ENCODE results near the gene ATP11A.

The ATP11A gene

DNA sequence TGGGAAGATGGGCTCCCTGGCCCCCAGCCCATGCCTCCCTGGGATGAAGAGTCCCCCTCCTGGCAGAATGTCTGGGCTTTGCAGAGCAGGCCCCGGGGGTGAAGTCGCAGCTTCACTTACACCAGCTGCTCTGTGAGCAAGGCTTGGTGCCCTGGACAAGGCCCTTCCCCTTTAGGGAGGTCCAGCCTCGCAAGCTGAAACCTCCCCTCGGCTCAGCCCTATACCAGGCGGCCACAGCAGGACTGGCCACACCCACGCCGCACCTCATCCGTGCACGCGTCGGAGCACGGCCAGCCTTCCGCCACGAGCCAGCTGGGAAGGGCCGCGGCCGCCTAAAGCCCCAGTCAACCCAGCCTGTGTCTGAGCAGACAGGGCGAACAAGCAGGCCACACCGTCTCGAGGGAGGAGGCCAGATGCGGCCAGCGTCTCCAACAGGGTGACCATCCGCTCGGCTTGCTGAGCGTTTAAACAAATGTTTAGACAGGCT is 196.0 kb downstream of the ATP11A start:
- DNase-seq, result peak; percentile 68

DNA sequence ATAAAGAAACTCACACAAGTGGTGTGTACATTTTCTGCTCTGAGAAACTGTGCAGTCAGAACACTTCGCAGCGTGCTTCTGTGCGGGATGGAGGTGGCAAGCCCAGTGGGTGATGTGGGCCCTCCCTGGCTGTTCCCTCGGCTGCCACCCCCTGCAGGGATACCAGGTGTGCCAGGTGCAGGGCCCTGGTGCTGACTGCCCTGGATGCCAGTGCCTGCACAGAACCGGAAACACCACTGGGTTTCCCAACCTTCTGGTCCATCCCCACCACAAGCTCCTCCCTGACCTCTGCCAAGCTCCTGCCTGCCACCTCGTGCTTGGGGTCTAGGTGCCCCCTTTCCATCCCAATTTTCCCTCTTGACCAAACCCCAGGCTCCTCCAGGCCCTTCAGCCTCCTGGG is 197.3 kb downstream of the ATP11A start:
- DNase-seq, result no peak

DNA sequence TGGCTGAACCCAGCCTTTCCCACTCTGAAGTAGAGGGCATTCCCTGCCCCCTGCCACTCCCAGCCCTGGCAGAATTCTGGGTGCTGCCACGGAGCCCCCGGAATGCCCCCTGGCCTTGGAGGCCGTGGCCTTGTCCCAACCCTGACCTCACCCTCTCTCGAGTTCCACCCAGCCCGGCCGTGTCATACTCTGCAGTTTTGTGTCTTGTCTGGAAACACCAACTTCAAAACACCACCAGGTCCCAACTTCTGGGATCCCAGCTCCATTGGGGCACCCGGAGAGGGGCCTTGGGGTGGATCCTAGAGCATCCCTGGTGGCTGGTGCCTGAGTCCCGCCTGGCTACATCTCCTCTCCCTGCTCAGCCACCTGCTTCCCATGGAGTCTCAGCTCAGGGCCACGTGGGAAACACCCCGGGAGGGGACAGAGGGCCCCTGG is 197.7 kb downstream of the ATP11A start:
- no peak for DNase-seq

DNA sequence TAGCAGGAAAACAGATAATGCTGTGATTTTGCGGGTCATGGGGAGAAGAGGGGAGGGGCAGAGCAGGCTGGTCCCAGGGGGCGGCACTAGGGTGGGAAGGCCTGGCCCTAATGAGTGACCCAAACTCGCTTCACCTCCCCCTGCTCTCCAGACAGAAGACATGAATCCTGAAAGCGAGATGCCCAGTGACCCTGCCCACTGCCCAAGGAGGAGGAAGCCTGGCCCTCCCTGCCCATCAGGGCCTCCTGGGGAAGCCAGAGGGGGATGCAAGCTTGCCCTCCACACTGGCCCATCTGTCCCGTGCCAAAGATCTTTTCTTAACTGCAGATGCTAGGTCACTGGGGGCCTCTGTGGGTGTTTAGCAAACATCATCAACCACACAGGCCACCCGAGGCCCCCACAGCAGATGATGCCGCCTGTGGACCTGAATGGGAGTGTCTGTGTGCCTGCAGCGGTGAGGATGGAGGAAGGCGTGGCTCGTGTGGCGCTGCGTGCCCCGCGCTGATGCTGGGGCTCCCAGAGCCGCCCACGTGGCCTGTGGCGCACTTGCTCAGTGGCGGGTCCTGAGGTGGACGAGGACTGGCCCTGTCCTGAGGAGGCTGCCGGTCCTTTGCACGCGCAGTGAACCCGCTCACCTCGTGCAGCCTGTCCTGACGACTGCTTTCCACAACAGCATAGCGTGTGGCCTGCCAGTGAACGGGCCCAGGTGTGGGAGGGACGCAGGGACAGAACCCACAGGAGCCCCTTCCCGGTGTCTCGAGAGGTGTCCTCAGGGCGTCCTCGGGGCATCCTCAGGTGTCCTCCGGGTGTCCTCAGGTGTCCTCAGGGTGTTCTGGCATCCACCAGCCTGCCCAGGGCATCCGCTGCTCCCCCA is 198.6 kb downstream of the ATP11A start:
- DNase-seq, result no peak

DNA sequence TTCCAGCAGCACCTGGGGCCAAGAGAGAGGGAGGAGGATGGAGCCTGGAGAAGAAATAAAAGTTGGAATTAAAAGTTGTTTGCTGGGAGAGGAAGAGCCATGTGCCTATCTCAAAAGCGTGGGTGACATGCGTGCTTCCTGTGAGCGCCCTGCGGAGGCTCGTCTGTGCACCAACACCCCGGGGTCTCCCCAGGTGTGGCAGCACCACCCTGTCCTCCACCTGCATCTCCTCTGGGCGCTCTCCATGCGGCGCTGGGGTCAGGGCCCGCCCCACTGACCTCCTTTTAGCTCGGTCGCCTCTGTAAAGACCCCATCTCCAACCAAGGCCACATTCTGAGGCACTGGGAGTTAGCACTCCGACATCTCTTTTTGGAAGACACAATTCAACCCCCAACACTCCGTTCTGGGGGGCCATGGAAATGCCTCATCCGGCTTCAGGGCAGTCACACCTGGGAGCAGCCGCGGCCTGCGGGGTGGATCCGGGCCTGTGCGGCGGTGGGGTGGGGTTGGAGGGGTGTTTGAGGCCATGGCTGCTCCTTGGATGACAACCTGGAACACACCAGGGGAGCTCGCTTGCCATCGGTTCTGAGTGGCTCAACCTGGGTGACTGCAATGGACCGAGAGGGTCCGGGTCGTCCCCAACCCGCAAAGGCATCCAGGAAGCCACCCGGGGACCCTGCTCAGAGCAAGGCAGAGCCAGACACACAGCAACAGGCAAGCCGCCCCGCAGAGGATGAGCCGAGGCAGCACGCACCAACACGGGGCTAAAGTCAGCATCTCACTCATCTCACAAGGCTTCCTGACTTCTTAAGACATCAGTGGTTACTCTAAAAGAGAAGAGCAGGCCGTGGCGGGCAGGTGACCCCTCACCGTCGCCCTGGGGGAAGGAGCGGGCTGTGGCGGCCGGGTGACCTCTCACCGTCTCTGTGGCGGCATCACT is 199.8 kb downstream of the ATP11A start:
- DNase-seq, result no peak

DNA sequence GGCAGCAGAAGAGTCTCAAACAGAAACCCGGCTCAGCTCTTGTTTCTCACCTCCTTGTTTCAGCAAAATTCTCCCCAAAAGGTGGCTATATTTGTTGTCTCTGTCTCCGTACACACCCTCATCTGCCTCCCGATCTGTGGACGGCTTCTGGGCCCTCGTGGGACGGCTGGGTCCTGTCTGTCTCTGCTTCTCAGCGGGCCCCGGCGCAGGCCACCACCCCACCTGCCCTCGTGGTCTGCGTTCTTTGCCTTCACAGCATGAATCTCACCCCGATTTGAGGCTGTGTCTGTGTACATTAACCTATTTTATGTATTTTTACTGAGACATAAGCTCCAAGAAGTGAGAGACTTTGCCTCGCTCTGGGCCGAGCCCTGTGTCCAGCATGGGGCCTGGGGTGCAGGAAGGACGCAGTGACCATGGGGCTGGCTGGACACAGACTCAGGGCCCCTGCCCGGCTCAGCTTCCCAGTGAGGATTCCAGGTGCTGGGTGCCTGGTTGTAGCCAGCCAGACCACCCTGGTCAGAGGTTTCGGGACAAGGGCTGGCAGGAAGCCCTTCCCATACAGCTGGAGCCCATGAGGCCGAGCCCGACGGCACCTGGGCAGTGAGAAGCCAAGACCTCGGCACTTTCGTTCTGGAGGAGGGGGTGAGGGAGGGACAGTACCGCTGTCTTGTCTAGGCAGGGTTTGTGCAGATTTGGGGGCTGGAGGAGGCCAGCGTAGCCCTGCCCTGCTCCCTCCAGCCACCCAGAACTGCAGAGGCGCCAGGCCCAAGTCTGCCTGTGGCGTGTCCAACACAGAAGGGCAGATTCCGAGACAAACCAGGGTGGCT is 200.7 kb downstream of the ATP11A start:
- no peak for DNase-seq

DNA sequence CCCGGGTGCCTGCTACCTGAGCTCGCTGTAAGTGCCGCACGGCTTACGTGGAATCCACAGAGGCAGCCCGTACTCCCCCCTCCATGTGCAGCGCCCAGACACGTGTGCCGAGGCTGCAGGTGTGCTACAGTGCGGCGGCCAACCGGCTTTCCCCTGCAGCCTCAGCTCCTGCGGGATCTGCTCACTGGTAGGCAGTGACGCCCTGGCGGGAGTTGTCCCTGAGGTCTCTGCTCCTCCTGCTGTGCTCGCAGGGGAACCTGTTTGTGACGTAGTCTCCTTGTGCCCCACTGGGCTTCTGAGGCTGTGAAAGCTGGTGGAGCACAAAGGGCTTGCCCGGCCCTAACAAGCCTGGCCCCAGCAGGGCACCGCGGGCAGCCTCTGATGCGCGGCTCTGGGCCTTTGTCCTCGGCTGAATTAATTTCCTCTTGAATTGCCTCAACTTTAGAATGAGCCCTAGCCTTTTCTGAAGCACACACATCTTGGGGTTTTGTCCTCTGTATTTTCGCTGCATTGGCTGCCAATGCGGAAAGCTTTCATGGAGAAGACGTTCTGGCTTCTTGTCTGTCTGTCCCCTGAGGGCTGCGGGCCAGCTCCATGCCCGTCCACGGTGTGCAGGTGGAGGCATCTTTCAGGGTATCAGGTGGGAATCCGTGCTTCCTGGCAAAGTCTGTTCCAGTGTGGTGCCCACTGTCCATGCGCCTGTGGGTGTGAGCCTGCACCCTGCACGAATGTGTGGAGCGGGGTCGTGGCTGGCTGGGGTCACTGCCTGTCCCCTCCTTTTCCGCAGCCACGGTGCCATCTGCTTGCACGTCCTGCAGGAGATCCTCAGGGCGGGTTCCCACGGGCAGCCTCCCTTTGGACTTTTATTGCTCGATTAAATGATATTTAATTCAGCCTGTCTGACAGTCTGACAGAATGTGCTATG is 201.9 kb downstream of the ATP11A start:
- no peak for DNase-seq

DNA sequence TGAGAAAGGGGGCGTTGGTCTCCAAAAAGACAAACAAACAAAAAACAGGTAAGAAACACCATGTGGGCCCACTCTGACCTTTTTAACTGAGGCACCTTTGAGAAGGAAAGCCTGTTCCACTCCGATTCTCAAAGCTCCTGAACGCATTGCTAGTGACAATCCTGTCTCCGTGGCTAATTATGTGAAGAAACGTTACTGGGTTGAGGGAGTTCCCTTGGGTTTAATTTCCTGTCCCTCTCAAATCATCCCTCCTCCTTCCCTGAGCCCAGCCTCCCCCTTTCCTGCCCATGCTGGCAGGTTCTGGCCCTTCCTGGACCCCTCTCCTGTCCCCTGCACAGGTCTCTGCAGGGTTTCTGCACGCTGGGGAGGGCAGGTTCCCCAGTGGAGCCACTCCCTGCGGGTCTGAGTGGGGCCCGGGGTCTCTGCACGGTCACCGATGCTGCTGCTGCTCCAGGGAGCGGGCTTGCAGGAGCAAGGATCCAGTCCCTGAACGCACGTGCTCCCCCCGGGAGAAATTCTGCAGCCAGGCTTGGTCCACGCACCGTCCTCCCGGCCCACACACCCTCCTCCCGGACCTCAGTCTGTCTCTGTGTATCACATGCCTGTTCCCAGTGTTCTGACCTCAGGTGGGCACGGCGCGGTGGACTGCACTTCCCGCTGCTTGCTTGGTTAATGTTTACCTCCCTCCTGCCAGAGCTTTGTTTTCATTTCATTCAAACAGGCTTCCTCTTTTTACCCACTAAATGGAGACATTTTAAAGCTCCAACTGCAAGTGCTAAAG is 202.8 kb downstream of the ATP11A start:
- DNase-seq, result no peak

DNA sequence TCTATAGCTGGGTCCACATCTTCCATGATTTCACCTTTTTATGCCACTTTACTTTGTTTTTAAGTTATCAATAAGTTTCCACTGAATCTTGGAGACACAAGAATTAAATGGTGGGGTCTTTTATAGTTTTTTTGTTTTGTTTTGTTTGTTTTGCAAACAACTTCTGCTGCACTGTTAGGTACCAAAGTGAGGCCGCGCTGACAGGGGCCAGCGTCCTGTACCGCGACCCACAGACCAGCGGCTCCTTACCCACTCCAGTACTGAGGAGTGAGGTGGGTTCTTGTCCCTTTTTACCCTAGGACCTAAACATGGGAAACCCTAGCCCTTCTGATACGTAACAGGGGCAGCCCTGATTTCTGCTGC is 203.3 kb downstream of the ATP11A start:
- no peak for DNase-seq

DNA sequence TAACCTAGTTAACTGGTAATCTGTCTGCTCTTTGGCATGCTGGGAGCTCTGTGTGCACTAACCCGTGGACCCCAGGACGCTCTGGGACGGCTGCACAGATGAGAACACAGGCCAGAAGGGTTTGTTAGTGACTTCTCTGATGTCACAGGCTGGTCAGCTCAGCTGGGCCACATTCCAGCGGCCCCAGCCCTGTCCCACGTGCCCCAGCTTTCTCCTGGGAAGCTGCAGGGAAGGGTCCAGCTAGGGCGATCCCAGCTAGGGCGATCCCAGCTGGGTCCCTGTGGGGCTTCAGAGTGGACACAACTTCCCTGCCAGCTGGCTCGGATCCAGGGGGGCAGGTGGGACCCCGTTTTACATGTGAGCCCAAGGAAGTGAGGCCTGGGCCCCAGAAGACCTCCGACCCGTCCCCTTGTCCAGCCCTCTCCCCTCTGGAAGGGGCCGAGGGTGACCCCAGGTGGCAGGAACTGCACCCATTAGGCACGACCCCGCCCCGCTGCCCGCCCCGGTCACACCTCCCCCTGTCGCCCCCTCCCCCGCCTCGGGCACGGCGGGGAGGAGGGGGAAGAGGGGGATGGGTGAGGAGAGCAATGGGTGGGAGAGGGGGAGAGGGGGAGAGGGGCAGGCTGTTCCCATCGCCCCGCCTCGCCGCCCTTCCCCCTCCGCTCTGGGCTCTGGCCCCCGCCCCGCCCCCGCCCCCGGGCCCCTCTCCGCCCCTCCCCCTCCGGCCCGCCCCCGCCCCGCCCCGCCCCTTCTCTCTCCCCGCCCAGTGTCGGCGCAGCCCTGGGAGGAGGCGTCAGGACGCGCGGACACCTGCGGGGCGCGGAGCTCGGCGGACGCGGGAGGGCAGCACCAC is 204.0 kb downstream of the ATP11A start:
- no peak for DNase-seq

DNA sequence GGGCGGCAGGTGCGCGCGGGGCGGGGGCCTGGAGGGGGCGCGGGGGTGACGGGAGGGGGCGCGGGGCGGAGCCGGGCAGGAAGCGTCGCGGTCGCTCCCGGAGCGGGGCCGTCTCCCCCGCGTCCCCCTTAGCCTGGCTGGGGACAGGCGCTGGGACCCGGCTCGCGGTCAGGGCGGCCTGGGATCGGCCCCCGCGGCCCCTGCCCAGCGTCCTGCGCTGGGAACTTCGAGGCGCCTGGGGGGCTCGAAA is 204.5 kb downstream of the ATP11A start:
- DNase-seq, result no peak

DNA sequence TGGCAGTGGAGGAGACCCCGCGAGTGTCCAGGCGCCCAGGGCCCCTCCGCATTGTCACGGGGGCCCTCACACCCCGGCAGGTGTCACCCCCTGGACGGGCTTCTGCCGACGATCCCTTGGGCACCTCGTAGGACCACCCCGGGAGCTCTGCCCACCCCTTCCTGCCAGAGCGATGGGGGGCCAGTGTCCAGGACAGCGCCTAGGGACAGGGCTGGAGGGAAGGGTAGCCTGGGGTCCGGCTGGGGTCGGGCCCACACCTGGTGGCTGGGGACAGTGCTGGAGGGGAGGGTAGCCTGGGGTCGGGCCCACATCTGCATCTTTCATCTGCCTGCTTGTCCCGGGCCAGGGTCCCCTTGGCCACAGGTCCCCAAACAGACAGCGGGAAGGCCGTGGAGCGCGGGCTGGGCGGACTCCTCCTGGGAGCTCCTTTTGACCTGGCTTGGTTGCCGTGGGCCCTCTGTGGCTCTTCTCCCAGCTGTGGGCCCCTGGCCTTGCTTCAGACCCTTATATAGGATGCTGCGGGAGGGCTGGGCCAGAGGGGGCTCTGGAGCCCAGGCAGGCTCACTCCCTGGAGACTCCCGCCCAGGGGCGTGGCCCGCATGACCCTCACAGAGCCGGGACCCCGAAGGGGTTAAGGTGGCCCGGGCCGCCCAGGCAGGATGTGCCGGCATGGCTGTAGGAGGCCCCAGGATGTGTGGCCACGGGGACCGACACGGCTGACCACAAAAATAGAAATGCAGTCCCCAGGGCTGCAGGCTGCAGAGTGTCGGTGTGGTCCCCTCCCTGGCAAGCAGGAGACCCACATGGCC is 205.0 kb downstream of the ATP11A start:
- DNase-seq, result no peak

DNA sequence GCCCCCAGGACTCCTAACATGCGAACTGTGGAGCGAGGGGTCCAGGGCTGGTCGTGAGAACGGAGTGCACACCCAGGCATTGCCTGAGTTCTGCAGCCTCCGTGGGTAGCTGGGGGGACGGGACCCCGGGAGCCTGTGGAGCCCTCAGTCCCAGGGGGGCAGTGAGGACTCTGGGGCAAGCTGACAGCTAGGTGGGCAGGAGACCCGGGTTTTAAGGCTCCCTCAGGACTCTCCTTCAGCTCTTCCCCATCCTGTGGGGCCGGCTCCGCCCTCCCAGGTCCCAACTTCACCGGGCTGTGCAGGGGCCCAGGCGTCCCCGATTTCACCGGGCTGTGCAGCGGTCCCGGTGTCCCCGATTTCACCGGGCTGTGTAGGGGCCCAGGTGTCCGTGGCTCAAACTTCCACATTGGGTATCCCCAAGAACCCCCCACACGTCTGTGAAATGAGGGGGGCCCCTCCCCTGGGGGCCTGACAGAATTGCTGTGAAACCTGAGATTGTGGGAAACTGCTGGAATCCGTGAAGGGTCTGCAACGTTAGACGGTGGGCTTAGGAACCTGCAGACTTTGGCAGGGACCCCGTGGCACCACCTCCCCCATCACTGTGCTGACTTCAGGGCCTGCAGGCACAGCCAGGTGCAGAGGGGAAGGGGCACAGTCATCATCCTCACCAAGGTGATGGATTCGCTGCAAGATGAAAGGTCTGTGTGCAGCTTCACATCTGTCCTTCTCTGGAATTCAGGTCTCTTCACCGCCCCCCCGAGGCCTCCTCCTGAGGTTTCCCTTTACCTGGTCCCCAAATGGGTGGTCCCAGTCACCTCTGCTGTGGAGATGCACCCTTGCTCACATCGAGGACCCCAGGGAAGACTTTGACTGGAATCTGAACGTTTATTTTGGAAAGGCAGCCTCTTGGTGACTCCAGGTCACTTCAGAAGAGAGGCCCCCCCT is 206.0 kb downstream of the ATP11A start:
- no peak for DNase-seq

DNA sequence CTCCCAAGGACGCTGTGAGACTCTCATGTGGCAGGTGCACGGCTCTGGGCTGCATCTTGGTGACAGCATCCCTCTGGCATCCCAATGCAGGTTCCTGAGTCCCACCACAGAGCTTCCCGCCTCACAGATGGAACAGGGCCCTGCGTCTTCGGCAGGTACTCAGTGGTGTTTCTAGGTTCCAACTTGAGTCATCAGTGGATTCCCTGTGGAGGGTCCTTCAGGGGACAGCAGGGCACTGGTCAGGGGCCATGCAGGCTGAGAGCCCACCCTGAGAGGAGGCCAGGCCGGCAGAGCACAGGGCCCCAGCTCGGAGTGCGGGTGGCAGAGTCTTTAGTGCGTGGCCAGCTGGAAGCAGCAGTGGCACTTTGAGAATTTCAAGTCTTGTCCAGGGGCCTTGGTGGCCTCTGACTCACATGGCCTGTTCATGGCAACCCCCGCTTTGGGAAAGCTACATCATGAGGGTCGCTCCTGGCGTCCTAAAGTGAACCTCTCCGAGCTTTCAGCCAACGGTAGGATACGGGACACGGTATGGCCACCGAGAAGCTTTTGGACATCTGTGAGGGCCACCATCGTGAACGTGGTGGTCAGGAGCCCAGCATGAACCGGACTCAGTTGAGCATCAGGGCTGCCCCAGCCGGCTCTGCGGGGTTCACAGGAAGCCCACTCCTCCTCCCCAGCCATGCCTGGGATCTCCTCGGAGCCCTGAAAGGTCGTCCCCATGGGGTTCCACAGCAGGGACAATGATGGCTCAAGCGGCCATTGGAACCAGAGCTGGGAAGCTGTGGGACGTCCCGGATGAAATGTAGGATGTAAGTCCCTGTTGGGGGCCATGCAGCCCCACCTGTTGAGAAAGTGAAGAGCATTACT is 207.1 kb downstream of the ATP11A start:
- no peak for DNase-seq

DNA sequence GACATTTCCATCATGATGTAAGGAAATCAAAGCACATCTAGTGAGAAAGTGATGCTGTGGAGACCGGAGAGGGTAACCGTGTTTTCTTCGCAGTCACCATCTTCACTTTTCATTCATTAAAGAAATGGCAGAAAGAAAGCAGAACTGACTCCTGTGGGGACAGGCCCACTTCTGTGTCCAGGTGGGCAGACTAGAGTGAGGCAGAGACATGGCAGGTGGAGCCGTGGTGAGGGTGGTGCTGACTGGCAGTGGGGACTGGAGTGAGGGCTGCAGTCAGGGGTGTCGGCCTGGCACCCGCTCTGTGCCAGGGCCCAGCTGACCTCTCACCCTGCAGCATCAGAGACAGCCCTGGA is 207.7 kb downstream of the ATP11A start:
- DNase-seq, result no peak

DNA sequence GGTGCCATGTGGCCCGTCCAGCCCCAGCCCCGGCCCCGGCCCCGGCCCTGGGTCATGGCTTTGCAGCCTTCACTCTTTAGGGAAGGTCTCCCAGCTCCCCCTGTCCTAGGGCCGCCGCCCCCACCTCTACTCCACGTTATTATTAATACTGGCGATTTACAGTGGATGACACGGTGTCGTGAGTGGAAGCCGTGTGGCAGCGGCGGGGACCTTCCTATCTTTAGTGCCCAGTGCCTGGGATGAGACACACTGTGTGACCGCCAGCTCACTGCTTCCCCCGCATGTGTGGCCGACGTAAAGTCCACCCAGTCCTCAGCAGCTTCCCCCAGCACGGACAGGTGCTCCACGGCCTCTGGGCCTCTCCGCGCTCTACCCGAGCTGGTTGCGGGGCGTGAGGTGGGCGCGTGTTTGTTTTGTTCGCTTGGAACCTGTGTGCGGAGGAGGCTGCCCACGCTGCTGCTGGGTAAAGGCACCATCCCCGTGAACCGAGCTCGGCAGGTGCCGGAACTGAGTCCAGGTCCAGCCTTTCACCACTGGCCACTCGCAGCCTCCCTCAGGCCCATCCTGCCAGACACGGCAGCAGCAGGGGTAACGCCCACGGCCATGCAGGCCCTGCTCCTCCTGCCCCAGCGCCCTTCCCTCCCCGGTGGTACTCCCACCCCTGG is 208.2 kb downstream of the ATP11A start:
- no peak for DNase-seq
